HG02870 (cell line): Measurements from ENCODE around the gene VEGFD.
"Not testable (repeated sequence)": the region's sequence is repeated elsewhere in the genome, so short reads cannot be mapped to it uniquely, and the experiment has no call there.

ENCODE experiments used
- ATAC-seq: cut with Tn5 transposase; IDR thresholded peaks from one replicate; pipeline ENCODE4 v1.9.1; 2021; ENCODE audit warnings: mild to moderate bottlenecking, moderate library complexity; ENCODE audit not compliant: unreplicated experiment

VEGFD gene

GRCh38 chrX:15314472-15314871, 69.7 kb downstream of the VEGFD start:
- ATAC-seq = no peak

GRCh38 chrX:15311119-15311518, 73.1 kb downstream of the VEGFD start:
- ATAC-seq = no peak

GRCh38 chrX:15310117-15310516, 74.1 kb downstream of the VEGFD start:
- ATAC-seq = no peak

DNA sequence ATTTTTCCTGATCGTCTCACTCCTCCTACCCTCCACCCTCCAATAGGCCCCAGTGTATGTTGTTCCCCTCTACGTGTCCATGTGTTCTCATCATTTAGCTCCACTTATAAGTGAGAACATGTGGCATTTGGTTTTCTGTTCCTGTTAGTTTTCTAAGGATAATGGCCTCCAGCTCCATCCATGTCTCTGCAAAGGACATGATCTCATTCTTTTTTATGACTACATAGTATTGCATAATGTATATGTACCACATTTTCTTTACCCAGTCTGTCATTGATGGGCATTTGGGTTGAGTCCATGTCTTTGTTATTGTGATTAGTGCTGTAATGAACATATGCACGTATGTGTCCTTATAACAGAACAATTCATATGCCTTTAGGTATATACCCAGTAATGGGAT, 78.3 kb downstream of the VEGFD start:
- not testable (repeated sequence) for ATAC-seq

DNA sequence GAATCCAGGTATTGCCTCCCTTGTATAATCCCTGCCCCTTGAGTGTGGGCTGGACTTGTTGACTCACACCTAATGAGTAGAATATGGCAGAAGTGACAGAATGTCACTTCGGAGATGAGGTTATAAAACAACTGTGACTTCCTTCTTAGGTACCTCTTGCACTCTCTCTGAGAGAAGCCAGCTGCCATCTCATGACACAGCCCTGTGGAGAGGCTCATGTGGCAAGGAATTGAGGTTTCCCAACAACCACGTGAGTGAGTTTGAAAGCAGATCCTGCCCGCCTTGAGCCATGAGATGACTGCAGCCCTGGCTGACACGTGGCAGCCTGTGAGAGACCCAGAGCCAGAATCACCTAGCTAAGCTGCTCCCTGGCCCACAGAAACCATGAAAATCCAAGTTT, 82.3 kb downstream of the VEGFD start:
- ATAC-seq = no peak

DNA sequence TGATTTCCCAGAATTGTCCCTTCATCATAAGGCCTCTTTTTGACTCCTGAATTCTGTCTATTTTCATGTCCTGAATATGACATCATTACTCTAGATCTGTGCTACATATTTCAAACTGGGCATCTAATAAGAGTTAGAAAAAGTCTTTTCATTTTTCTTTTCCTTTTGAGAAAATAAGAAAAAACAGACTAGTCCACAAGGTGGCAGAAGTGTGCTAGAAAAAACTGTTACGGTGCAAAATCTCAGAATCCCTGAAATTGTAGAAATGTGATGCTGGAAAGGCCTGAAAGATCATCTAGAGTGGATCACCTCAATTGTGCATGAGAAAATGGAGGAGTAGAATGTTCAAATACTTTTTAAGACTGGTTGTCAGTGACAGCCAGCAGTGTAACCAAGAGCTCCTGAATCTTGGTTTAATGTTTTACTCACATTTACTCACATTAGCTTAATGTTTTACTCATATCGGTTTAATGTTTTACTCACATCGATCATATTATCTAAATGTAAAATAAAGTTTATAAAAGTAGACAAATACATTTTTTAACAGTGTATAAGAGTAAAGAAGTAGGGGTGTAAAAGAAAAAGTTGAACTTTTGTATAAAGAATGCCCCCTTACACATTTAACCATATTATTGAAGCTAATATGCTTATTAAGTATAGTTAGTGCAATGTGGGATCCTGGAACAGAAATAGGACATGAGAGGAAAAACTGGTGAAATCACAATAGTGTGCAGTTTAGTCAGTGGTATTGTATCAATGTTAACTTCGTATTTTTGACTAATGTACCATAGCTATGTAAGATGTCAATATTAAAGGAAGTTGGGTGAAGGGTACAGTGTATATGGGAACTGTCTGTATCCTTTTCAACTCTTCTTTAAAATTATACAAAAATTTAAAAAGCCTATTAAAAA, 84.0 kb downstream of the VEGFD start:
- no peak for ATAC-seq

- ATAC-seq = no peak
Observed at GRCh38 chrX:15298780-15299179, 85.4 kb downstream of the VEGFD start.

- no peak for ATAC-seq
Observed at GRCh38 chrX:15298201-15298600, 86.0 kb downstream of the VEGFD start.
